Measurements from ENCODE around the gene FAM20A.

DNA sequence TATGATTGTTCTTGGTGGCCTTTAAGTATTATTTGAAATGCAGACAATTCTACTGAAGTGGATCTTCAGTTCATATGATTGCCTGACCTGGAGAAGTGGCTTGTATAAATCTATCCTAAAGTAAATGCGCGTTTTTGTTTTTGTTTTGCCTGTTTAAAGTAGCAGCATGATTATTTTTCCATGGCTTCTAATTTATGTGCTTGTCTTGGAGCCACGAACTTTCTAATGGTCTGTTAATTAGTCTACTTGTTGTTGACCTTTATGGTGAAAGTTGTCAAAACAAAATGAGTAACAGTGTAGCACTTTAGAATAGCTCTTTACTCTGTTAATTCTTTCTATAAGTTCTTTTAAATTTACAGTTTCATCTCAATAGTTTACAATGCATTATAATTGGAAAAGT is 87.2 kb downstream of the FAM20A start:
- TF ChIP-seq, protein P1, sequence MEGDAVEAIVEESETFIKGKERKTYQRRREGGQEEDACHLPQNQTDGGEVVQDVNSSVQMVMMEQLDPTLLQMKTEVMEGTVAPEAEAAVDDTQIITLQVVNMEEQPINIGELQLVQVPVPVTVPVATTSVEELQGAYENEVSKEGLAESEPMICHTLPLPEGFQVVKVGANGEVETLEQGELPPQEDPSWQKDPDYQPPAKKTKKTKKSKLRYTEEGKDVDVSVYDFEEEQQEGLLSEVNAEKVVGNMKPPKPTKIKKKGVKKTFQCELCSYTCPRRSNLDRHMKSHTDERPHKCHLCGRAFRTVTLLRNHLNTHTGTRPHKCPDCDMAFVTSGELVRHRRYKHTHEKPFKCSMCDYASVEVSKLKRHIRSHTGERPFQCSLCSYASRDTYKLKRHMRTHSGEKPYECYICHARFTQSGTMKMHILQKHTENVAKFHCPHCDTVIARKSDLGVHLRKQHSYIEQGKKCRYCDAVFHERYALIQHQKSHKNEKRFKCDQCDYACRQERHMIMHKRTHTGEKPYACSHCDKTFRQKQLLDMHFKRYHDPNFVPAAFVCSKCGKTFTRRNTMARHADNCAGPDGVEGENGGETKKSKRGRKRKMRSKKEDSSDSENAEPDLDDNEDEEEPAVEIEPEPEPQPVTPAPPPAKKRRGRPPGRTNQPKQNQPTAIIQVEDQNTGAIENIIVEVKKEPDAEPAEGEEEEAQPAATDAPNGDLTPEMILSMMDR (IDR thresholded peaks at IDR 0.05 in 4 of 5, conservative IDR thresholded peaks at IDR 0.05 in 1 of 5), result no peak
- TF ChIP-seq POLR2A (IDR thresholded peaks at IDR 0.05), result no peak

Data from gastrocnemius medialis (tissue), 4 donors.